Peyer's patch (tissue), 4 donors: ENCODE data around the gene PARVA. TPM values are rescaled to one million over a fixed set of nuclear protein-coding genes. Genes with fewer than 3 reads are reported as not detected.
A peak's percentile ranks its signal among the peaks of the same experiment; 100 is the strongest.

Experiments used
- DNase-seq, 3 donors: peaks; one replicate each; pipeline ENCODE4 v3.0.0-alpha.2; 2017 to 2019
- H3K27ac ChIP-seq, 4 donors: fragments of 200-600 bp; sonication (generic); one replicate each; pipeline ENCODE4 v1.5.1; 2016 to 2019
- H3K27me3 ChIP-seq, 2 donors: fragments of 200-600 bp; sonication (generic); one replicate each; pipeline ENCODE4 v1.5.1; 2019
- H3K36me3 ChIP-seq, 3 donors: fragments of 200-600 bp; sonication (generic); one replicate each; pipeline ENCODE4 v1.5.1; 2016 to 2019
- H3K4me1 ChIP-seq, 4 donors: fragments of 200-600 bp; sonication (generic); one replicate each; pipeline ENCODE4 v1.5.1; 2016 to 2019
- H3K4me3 ChIP-seq, 4 donors: fragments of 200-600 bp; sonication (generic); 1 replicate in 3 of 4; 2 replicates in 1 of 4; pipeline ENCODE4 v1.5.1; 2016 to 2019; ENCODE audit warnings: mild to moderate bottlenecking in 1 of 4
- H3K9me3 ChIP-seq, 4 donors: fragments of 200-600 bp; sonication (generic); one replicate each; pipeline ENCODE4 v1.5.1; 2016 to 2019; ENCODE audit warnings: mild to moderate bottlenecking in 1 of 4
- POLR2A ChIP-seq, 2 donors: fragments of 450-650 bp; IDR thresholded peaks; one replicate each; pipeline ENCODE4 v1.5.1; 2017; ENCODE audit warnings: antibody characterized with exemption in 2 of 2, mild to moderate bottlenecking in 2 of 2, moderate library complexity in 2 of 2
- total RNA-seq, 4 donors: library from RNA; depleted of rRNA; stranded (reverse); fragments of >200 nt; gene quantifications; one replicate each; pipeline ENCODE4 v1.1.0, GENCODE V29; 2016
- TF ChIP-seq, protein P1 (sequence below), 6 experiments: fragments of 450-650 bp in 4 of 6; fragments of 200-600 bp in 2 of 6; sonication (generic) in 1 of 6; IDR thresholded peaks; one replicate each; pipeline ENCODE4 v1.5.1; 2017 to 2019; ENCODE audit warnings: antibody characterized with exemption in 6 of 6, mild to moderate bottlenecking in 3 of 6, moderate library complexity in 1 of 6

PARVA gene
- total RNA-seq, 4 donors from 2014 or later, result 13.7 to 35.5 (median 26.2) TPM

DNA sequence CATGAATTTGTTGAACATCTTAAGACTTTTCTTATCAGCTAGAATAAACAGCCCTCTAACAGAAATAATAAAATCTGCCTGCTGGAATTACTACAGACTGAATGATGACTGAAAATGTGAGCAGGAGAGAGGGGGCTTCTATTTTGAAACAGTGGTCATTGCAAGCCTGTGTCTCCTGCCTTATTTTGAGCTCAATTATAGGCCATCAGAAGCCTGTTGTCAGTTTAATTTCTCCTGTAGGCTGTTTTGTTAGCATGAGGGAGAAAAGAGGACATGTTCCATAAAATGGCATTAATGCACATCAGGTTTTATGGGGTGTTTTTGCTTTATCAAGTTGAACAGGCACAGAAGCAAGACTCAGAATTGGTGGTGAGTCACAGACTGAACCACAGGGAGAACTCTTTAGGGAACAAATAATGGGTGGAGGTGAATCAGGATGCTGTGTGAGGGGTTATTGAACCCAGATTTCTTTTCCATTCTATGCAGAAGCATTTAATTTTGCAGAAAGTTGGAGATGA lies 129.1 kb downstream of the PARVA start:
- Histone ChIP-seq H3K36me3 (no peaks in the 10 kb centered on the region), H3K9me3 (no peaks in the 10 kb centered on the region), H3K4me1 (peaks cover 0 to 54% (median 3%) of the 10 kb centered on the region in 4 donors), H3K27me3 (no peaks in the 10 kb centered on the region), H3K27ac (no peak overlapping the region), H3K4me3 (no peak overlapping the region)
- DNase-seq, result no peak
- TF ChIP-seq, protein P1, sequence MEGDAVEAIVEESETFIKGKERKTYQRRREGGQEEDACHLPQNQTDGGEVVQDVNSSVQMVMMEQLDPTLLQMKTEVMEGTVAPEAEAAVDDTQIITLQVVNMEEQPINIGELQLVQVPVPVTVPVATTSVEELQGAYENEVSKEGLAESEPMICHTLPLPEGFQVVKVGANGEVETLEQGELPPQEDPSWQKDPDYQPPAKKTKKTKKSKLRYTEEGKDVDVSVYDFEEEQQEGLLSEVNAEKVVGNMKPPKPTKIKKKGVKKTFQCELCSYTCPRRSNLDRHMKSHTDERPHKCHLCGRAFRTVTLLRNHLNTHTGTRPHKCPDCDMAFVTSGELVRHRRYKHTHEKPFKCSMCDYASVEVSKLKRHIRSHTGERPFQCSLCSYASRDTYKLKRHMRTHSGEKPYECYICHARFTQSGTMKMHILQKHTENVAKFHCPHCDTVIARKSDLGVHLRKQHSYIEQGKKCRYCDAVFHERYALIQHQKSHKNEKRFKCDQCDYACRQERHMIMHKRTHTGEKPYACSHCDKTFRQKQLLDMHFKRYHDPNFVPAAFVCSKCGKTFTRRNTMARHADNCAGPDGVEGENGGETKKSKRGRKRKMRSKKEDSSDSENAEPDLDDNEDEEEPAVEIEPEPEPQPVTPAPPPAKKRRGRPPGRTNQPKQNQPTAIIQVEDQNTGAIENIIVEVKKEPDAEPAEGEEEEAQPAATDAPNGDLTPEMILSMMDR (IDR thresholded peaks at IDR 0.05), result no peak
- TF ChIP-seq POLR2A (IDR thresholded peaks at IDR 0.05), result no peak

DNA sequence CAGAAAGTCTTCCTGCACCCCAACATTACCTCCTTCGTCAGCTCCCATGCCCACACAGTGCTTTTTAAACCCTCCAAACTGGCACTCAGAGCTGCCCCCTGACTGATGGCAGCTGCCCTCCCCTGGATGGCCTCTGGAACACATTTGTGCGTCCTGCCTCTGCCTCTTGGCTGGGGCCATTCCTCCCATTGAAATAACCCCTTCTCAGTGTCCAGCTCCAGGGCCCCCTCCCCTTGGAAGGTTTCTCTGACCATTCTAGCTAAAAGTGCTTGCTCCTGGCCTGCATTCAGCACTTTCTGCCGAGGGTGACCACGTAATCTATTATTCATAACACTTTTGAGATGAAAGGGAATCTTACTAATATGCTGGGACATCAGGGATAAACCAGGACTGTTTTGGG lies 130.0 kb downstream of the PARVA start:
- DNase-seq, result no peak
- no peak for TF ChIP-seq POLR2A (IDR thresholded peaks at IDR 0.05)
- TF ChIP-seq, protein P1 (IDR thresholded peaks at IDR 0.05), result no peak
- H3K4me1 ChIP-seq, result peaks cover 0 to 47% (median 3%) of the 10 kb centered on the region in 4 donors
- H3K27ac ChIP-seq, result peak overlapping the region in 3 of 4 donors; percentile 22 to 46 (median 36)
- no peak overlapping the region for H3K4me3 ChIP-seq
- H3K27me3 ChIP-seq, result no peaks in the 10 kb centered on the region
- no peaks in the 10 kb centered on the region for H3K9me3 ChIP-seq
- no peaks in the 10 kb centered on the region for H3K36me3 ChIP-seq

DNA sequence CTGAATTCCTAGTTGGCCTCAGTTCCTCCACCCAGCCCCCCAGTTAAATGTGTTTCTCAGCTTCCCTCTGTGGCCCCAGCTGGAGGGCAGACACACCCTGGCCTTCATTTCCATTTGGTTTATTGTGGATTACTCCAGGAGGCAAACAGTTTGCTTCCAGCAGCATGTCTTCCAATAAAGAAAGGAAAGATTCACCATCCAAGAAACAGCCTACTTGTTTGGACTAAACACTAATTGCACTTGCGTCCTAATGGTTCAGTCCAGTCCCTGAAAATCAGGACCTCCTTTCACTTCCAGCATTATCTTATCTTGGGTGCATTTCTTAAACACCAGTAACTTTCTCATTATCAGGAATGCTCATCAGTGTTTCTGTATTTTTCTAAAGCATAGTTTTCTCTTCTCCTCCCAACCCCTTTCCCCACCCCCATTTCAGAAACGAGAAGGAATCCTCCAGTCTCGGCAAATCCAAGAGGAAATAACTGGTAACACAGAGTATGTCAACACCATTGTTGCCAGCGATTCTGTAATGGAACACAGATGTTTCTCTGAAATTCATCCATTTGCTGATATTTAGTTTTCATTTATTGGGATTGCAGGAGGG lies 130.9 kb downstream of the PARVA start:
- H3K27ac ChIP-seq, result peak overlapping the region in 3 of 4 donors; percentile 15 to 36 (median 36)
- peaks cover 0 to 38% (median 2%) of the 10 kb centered on the region in 4 donors for H3K4me1 ChIP-seq
- no peaks in the 10 kb centered on the region for H3K36me3 ChIP-seq
- H3K9me3 ChIP-seq, result no peaks in the 10 kb centered on the region
- DNase-seq, result no peak
- TF ChIP-seq, protein P1 (IDR thresholded peaks at IDR 0.05), result no peak
- TF ChIP-seq POLR2A (IDR thresholded peaks at IDR 0.05), result no peak
- no peak overlapping the region for H3K4me3 ChIP-seq
- H3K27me3 ChIP-seq, result no peaks in the 10 kb centered on the region

DNA sequence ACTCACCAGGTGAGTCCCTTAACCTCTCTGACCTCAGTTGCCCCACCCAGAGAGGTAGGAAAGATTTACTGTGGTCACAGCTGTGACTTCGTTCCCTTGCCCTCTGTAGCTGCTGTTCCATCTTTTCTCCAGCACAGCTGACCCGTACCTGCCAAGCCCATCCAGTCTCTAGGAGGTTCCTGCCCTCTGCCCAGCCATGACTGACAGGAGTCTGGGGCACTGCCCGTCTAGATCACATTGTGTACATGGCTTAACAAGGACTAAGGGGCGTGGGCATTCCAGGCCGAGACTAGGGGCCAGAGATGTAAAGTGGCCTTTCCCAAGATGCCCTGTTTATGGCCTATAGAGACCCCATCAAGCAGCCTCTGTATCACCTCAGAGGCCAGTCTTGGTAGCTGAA lies 132.0 kb downstream of the PARVA start:
- peak overlapping the region in 1 of 4 donors; percentile 15 for H3K27ac ChIP-seq
- no peaks in the 10 kb centered on the region for H3K27me3 ChIP-seq
- H3K9me3 ChIP-seq, result no peaks in the 10 kb centered on the region
- no peak overlapping the region for H3K4me3 ChIP-seq
- H3K4me1 ChIP-seq, result peaks cover 0 to 29% (median 0%) of the 10 kb centered on the region in 4 donors
- DNase-seq, result no peak
- TF ChIP-seq, protein P1 (IDR thresholded peaks at IDR 0.05), result no peak
- no peak for TF ChIP-seq POLR2A (IDR thresholded peaks at IDR 0.05)
- no peaks in the 10 kb centered on the region for H3K36me3 ChIP-seq

DNA sequence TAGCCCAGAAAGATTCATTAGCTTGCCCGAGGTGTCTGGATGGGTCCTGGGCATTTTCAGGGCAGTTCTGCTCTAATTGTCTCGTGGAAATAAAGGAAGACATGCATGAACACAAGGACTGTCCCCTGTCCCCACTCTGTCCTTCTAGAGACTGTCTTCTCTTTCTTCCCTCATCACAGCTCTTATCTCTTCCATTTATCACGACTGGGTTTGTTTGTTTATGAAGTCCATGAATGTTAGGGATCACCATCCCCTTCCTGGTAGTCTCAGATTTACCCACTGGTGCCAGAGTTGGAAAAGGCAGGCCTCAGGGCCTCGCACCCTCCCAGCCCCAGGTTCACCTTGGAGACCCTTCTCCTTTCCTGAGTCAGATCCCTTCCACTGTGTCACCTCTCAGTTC lies 134.8 kb downstream of the PARVA start:
- Histone ChIP-seq H3K4me3 (no peak overlapping the region), H3K27ac (no peak overlapping the region), H3K9me3 (no peaks in the 10 kb centered on the region), H3K36me3 (no peaks in the 10 kb centered on the region), H3K4me1 (peaks cover 0 to 3% (median 0%) of the 10 kb centered on the region in 4 donors), H3K27me3 (no peaks in the 10 kb centered on the region)
- DNase-seq, result no peak
- TF ChIP-seq, protein P1 (IDR thresholded peaks at IDR 0.05), result no peak
- TF ChIP-seq POLR2A (IDR thresholded peaks at IDR 0.05), result no peak
